Measurements from ENCODE around the gene NABP2. TPM values are rescaled to one million over a fixed set of nuclear protein-coding genes. Genes with fewer than 3 reads are reported as not detected.
"Not testable (repeated sequence)": the region's sequence is repeated elsewhere in the genome, so short reads cannot be mapped to it uniquely, and the experiment has no call there.

NABP2 gene
- total and polyA plus RNA-seq, 10 of the 15 experiments (the other 5 are each of a cell fraction or from before 2014, with no cell fraction given): 20.7 to 97.9 (median 60.9) TPM

- TF ChIP-seq MLLT1 (IDR thresholded peaks at IDR 0.05) (0 out of 2 replicates have a peak, but pooled peaks have one; percentile 23), STAT3 (IDR thresholded peaks at IDR 0.05; ENCODE audit: low read depth, low read length) (no peak), TCF12 (IDR thresholded peaks at IDR 0.05; ENCODE audit: low read depth, low read length) (no peak), IKZF1 (conservative IDR thresholded peaks at IDR 0.05) (no peak), MXI1 (IDR thresholded peaks at IDR 0.05; ENCODE audit: low read depth, low read length) (no peak), BRCA1 (IDR thresholded peaks at IDR 0.05; ENCODE audit: low read depth, low read length) (no peak), YBX1 (IDR thresholded peaks at IDR 0.05) (no peak), POLR2A (IDR thresholded peaks at IDR 0.05; ENCODE audit: low read depth, low read length) (no peak), ZNF274 (IDR thresholded peaks at IDR 0.05; ENCODE audit: insufficient read depth, insufficient read length) (no peak), HDAC2 (IDR thresholded peaks at IDR 0.05) (no peak), WRNIP1 (IDR thresholded peaks at IDR 0.05; ENCODE audit: borderline replicate concordance, low read depth, low read length) (no peak), MYB (IDR thresholded peaks at IDR 0.05; ENCODE audit: borderline replicate concordance, low read depth, low read length) (no peak), POLR2AphosphoS5 (IDR thresholded peaks at IDR 0.05; ENCODE audit: low read length) (peak; percentile 46; the same call in 1 of the 2 replicates)
Measured at GRCh38 chr12:56193025-56193578, 31.0 kb upstream of the NABP2 start (continued).

- RAD21 ChIA-PET (ENCODE audit: unreplicated experiment); H3K9ac ChIP-seq (ENCODE audit: control insufficient read depth, insufficient read depth, low read length): not testable (repeated sequence)
Measured at GRCh38 chr12:56196818-56197550, 27.2 kb upstream of the NABP2 start.

More at GRCh38 chr12:56196818-56197550, 27.2 kb upstream of the NABP2 start:
- FAIRE-seq; DNase-seq (ENCODE audit: low read depth, low spot score); H3K4me1 ChIP-seq (ENCODE audit: control insufficient read depth, insufficient read depth, low read length); BruUV-seq (replicated peaks); H3K79me2 ChIP-seq (ENCODE audit: control insufficient read depth, insufficient read depth, low read length); H4K20me1 ChIP-seq (ENCODE audit: control insufficient read depth, insufficient read depth); H3K9me3 ChIP-seq (replicated peaks; ENCODE audit: control insufficient read depth, insufficient read depth, low read length); H3K27me3 ChIP-seq (replicated peaks in 1 of 2; ENCODE audit: control insufficient read depth in 2 of 2, insufficient read depth in 2 of 2, low read length in 1 of 2); H3K4me2 ChIP-seq (ENCODE audit: control insufficient read depth, insufficient read depth); in situ Hi-C loops (cut with MboI); ATAC-seq; H3K36me3 ChIP-seq (ENCODE audit: control insufficient read depth in 2 of 2, insufficient read depth in 2 of 2, low read length in 1 of 2); H2AFZ ChIP-seq (ENCODE audit: control insufficient read depth, low read depth, low read length); H3K4me3 ChIP-seq; H3K27ac ChIP-seq (ENCODE audit: control insufficient read depth, insufficient read depth): not testable (repeated sequence)
- intact Hi-C loops (cut with micrococcal nuclease; ENCODE audit: unreplicated experiment): loop anchor here (10.0 kb wide), 1 partner anchor 398 kb away; no protein-coding TSS in a partner anchor
- 76% methylated on average over 11 of the region's 11 CpGs for WGBS (ENCODE audit: insufficient coverage, insufficient replicate concordance, low lambda C conversion rate, missing lambda C conversion rate)
- ChIA-PET POLR2A (interaction anchor here (0.7 kb wide), 2 partner anchors 100 to 1931 kb away, joined by 6 to 9 read pairs; no protein-coding TSS in a partner anchor), SMC1A (ENCODE audit: uncharacterized antibody, unreplicated experiment) (interaction anchor here (1.2 to 2.4 kb wide), 3 partner anchors 25 to 267 kb away, joined by 3 to 8 read pairs (median 6); partner anchors contain the start of gene RNF41), CTCF (interaction anchor here (0.7 to 4.7 kb wide), 4 partner anchors 9 to 267 kb away, joined by 3 to 26 read pairs (median 5); no protein-coding TSS in a partner anchor)

All from GM12878 (cell line).